ENCODE results near the gene PLXND1.

Gene PLXND1

DNA sequence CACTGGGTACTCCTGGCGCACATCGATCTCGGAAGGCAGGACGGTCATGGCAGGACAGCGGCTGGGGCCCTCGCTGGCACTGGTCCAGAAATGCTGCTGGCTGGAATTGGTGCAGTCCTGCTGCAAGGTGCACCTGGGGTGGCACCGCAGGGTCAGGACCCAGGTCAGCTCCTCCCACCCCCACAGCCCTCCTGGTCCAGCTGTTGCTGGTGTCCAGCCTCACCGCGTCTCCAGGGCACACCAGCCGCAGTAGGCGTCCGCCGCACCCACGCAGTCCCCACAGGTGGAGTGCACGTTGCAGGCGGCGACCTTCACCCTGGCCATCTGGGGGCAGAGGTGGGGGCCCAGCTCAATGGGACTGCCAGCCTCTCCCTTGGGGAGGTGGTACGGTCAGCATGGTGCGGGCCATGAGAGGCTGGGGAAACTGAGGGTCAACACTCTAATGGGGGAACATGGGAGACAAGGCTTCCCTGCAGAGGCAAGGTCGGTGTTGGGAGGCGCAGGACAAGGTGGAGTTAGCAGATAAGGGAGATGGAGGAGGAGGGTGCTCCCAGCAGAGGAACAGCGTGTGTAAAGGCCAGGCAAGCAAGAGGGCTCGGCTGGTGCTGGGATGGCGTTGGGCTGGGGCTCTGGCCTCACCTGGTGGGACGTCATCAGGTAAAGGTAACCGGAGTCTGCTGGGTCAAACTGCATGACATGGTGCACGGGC is 20.4 kb downstream of the PLXND1 start:
- DNase-seq (ENCODE audit: low spot score), result no peak

DNA sequence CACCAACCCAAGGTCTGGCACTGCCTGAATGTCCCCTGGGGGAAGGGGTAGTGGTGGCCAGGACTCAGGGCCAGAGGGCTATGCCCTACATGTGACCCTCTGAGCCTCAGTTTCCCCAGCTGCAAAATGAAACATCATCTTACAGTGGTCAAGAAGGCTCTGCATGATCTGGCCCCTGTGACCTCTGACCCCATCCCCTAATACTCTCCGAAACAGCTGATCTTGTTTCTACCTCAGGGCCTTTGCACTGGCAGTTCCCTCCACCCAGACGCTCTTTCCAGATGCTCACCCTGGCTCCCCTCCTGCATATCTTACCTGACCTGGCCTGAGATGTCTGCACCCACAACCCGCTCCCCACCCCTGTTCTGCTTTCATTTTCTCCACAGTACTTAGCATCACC is 21.8 kb downstream of the PLXND1 start:
- DNase-seq (ENCODE audit: low spot score), result no peak

DNA sequence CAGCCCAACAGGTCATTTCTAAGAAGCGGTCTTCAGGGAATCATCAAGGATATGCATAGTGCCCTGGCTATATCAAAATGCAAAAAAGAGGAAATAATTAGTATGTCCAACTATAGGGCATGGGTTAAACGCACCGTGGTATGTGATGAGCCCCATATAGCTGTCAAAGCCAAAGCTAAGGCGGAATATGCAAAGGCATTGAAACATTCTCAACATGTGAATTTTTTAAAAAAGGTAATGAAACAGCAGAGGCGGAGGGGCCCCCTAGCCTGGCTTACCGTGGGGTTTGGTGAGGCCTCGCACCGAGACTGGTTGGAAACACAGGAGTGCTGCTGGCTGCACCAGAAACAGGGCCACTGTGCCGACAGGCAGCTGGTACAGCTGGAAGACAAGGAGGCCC is 23.2 kb downstream of the PLXND1 start:
- no peak for DNase-seq (ENCODE audit: low spot score)

DNA sequence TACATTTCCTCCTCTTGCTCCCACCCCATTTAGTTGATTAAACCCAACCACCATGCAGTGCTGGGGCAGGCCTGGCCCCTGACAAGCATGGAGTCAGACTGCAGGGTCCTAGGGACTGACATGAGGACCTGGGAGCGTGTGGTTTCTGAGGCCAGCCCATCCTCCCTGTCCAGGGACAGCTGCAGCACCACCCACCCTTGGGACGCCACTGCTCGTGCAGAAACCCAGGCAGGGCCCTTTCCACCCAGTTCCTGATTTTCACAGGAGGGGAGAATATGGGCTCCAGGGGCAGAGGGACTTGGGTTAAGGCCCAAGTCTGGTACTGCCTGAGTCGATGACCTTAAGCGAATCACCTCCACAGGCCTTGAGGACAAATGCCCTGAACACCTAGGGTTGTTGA is 23.7 kb downstream of the PLXND1 start:
- no peak for DNase-seq (ENCODE audit: low spot score)

DNA sequence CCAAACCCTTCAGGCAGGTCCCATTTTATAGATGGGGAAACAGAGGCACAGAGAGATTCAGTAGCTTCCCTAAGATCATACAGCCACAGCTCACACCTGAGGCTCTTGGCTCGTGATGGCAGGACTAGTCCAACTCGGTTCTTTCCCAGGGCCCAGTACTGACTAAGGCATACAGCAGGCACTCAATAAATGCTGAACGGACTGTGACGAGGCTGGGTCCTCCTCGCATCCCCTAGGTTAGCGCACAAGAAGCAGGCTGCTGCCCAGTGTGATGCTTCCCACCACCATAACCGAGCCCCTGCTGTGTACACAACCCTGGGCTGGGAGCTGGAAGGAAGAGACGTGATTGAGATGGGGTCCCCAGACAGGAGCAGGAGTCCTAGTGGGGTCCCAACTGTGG is 24.9 kb downstream of the PLXND1 start:
- DNase-seq (ENCODE audit: low spot score), result no peak

DNA sequence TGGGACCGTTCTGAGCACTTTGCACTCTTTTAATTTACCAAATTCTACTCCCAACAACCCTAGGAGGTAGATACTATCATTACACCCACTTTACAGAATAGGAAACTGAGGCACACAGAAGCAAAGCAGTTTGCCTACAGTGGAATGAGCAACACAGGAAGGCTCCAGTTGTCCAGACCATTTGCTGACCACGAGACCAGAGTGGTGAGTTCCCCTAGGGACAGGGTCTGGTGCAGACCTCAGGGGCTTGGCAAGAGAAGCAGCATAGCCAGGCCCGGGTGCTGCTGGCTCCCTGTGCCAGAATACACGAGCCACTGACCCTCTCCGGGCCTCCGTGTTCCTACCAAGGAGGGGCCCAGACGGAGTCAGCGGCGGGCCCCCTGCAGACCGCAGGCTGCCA is 26.5 kb downstream of the PLXND1 start:
- no peak for DNase-seq (ENCODE audit: low spot score)

DNA sequence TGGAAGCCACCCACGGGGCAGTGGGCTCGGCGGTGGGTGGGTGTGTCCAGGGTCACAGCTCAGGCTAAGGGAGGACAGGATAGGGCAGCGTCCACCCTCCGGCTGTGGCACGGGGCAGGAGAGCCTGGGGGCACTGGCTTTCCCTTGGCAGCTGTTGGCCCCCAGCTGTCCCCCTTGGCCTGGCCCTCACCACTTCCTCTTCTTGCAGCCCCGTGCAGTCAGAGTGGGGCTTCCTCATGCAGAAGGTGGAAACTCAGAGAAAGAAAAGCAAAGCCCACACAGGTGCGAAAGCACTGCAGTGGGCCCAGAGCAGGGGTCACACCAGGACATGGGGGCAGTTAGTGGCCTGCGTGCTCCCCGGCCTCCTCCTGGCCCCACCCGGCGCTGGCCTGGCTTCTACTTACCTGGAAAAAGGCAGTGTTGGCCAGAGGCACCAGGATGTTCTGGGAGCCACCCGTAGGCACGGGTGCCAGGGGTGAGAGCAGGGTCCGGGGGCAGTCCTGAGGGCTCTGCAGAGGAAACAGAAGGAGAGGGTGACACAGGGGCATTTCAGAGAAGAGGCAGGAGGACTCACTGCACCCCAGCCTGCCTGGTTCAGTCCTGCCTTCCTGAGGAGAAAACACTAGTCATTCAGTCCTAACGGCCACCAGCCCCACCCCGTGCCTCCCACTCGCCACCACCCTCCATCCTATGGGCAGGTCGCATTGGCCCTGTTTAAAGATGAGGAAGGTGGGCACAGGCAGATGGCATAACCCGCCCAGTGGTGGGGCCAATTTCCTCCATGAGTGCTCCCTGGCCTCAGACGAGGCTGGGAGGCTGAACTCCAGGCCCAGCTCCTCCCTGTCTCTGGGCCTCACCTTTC is 28.3 kb downstream of the PLXND1 start:
- DNase-seq (ENCODE audit: low spot score), result no peak

DNA sequence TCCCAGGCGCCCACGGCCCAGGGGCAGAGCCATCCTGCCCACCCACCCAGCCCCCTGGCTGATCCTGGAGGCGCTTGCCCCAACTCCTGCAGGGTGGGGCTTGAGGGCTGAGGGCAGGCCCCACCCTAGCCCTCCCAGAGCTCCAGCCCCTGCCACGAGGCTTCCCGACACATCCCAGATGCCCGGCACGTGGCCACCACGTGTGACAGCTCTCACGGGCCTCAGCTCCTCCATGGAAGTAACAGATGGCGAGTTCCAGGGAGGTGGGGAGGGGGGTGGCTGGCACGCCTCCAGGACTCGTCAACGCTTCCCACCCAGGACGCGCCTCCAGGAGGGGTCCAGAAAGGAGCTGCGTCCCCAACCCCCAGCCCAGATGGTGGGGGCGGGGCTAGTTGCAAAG is 29.1 kb downstream of the PLXND1 start:
- no peak for DNase-seq (ENCODE audit: low spot score)

DNA sequence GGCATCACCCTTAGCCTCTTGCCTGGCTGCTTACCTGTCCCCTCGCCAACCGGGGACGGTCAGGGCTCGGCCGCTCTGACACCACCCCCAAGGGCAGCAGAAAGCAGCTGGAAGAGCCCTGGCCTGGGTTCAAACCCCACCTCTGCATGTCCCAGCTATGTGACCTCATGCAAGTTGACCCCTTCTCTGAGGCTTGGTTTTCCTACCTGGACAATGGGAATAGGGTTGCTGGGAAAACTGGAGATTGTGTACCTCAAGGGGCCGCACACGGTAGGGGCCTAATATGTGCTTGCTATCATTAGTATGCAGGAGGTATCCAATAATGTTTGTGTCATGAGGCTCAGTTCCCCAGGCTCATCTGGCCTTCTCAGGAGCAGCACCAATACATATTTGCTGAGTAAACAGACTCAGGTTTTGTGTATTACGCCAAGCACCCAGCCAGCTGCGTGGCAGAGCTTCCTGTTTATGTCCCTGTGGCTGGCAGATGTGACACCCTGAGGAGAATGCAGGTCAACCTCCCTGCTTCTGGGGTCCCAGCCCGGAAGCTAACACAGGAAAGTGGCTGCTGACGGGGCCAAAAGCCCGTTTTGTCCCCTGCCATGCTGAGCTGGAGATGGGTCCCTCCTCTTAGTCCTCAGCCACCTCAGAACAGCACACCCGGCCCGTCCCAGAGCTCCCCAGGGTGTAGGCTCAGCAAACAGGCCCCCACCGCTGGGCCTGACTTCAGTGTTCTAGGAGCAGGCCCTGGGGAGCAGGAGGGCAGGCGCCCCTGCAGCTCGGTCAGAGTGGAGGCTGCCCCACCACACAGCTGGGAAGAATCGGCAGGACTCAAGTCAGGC is 29.7 kb downstream of the PLXND1 start:
- peak; percentile 71 for DNase-seq (ENCODE audit: low spot score)

DNA sequence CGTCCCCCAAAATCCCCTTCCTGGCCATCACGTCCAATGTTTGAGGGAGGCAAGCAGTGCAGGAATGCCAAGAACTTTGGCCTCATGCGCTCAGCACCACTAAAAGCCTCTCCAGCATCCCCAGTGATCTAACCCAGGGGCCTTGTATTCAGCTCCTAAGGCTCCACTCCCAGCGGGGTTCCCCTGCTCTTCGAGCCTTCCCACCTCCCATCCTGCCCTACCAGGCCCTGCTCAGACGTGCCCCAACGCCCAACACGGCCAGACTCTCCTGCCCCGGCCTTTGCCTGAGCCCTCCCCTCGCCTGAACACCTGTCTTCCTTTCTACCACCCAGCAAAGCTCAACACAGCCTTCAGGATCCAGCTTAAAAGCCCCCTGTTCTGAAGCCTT is 30.5 kb downstream of the PLXND1 start:
- DNase-seq (ENCODE audit: low spot score), result no peak

DNA sequence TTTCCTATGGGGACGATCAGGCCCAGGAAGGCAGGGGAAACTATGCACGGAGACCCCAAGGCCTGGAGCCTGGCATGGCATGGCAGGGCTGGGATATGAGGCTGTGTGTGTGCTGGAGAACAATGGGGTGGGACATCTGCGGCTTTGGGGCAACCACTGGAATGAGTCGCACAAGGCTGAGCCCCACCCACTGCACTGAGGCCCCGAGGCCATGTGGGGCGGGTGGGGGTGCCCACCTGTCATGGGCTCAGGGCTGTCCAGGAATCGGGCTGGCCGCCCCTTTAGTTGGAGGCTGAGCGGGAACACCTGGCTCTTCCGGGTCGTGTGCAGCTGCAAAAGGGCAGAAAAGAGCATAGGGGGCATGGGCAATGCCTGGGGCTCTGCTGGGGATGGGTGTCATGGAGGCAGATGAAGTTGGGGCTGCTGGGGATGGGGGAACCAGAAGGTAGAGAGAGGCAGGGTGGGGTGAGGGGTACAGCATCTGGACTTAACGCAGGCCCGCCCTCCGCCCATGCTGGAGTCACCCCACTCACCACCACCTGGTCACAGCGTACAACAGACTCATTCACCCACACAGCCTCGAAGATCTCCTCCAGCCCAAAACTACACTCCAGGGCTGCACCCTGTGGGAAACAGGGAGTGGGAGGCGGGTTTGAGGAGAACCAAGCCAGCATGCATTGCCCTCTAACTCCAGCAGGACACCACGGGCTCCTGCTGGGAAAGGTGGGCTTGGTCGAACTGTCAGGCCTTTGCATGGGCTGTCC is 31.1 kb downstream of the PLXND1 start:
- DNase-seq (ENCODE audit: low spot score), result no peak

DNA sequence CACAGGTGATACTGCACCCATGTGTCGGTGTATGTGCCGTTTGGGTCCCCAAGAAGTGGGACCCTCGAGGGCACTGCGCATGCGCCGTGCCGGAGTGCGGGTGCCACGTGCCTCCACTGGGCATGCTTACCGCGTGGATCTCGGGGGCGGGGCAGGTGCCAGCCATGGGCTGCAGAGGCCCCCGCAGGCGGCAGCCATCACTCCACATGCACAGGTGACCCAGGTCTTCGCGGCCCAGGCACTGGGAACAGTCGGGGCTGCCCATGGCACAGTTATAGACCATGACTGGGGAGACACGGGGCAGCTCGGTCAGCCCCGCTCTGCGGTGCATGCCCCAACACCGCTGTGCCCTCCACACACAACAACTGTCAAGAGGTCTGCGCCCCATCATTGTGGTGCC is 32.3 kb downstream of the PLXND1 start:
- DNase-seq (ENCODE audit: low spot score), result no peak

DNA sequence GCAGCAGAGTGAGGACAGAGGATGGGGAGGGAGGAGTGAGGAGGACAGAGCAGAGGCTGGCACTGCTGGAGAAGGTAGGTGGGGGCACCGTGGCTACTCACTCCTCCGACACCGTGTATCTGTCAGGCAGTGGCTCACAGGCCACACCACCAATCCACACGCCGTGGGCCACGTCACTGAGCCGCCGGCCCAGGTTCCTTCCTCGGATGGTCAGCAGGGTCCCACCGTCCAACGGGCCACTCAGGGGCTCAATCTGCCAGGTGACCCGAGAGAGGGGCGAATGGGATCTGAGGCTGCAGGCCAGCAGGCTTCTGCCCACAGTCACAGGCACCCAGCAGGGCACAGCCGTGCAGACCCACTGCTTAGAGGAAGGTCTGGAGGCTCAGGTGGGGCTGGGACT is 33.0 kb downstream of the PLXND1 start:
- DNase-seq (ENCODE audit: low spot score), result no peak

DNA sequence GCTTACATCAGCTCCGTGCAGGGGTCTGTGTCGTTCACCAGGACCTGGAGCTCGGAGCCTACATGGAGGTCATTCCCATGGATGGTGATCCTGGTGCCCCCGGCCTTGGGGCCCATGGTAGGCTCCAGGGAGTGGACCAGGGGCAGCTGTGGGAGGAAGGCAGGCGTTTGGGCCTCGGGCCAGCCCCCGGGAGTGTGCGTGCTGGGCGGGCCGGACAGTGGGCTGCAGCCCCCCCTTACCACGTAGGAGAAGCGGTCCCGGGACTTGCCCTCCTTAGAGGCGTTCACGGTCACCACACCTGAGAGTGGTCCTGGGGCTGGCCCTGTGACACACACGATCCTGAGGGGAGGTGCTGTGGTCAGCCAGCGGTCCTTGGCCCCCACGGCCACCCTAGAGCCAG is 33.9 kb downstream of the PLXND1 start:
- DNase-seq (ENCODE audit: low spot score), result no peak

DNA sequence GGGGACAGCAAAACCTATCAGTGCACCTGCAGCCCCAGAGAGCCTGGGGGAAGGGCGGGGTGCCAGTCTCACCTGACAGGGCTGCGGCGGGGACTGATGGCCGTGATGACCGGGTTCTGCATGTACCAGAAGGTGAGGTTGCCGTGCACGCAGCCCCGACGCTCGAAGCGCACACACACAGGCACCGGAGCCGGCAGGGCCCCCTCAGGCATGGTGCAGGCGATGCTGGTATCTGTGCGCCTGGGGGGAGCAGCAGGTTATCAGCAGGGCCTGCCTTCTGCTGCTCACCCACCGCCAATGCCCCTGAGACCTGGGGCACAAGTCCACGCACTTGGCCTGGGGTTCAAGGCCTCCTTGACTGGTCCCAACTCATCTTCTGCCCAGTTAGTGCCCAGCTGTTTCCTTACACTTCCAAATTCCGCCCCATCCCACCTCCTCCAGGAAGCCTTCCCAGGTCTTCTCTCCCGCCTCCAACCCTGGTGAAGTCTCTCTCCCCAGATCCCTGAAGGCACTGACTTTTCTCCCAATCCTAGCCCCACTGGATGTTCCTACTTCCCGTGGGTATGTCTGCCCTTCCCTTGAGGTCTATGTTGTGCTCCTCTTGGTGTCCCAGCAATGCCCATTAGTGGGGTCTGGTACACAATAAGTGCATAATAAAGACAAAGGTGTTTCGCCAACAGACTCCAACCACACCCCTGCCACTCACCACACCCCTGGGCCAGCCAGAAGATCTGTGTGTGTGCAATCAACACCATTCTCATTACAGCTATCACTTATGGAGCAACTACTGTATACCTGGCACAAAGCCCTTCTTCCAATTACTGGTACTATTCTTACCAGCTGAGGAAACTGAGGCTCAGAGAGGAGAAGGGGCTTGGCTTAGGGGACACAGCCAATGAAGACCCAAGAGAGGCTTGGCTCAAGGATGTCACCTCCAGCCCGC is 34.6 kb downstream of the PLXND1 start:
- no peak for DNase-seq (ENCODE audit: low spot score)

DNA sequence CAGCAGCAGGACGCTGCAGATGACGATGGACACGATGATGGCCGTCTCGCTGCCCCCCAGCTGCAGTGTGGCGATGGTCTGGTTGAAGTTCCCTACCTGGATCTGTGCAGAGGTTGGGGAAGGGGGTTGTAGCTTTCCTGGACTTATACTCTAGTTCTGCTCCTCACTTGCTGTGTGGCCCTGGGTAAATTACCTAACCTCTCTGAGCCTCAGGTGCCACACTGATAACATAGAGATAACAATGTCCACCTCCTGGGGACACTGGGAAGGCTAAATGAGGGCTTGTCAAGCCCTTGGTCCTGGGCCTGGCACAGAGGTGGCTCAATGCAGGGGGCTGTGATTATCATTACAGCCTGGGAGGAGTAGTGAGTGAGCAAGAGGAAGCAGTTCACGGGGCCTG is 36.6 kb downstream of the PLXND1 start:
- no peak for DNase-seq (ENCODE audit: low spot score)

DNA sequence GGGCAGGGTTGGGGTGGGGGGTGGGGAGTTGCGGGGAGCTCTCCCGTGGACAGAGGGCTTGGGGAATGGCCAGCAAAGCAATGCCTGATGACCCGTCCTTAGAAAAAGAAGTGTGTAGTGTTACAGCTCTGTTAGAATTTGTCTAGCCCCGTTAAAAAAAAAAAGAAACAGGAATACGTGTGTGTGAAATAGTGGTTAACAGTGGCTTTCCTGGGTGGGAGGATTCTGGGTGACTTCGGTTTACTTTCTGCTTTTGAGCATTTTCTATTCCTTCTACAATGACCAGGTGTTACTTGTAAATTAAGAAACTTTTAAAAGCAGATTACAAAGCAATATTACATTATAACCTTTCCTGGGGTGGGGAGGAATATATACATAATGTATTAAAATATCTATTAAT is 38.5 kb downstream of the PLXND1 start:
- no peak for DNase-seq (ENCODE audit: low spot score)

DNA sequence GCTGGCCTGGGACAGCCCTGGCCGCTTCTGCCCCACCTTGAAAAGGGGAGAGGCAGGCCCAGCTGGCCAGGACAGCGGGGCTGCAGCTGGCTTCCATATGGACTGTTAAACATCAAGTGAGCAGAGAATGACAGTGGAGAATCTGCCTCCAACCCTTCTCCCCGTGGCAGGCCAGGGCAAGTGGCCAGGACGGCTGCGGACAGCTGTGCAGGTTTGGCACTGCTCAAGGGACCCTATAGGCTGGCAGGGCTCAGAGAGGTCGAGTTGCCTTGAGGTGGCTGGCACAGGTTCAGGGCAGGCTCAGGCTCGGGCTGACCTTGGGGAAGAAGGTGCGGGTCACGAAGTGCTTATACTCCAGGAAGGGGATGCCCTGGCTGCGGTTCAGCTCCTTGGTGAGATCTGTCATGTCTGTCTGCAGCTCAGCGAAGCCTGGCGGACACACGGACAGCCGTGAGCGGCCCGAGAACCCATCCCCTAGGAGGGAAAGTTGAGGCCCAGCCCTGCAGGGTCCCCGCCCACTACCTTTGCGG is 39.2 kb downstream of the PLXND1 start:
- no peak for DNase-seq (ENCODE audit: low spot score)

DNA sequence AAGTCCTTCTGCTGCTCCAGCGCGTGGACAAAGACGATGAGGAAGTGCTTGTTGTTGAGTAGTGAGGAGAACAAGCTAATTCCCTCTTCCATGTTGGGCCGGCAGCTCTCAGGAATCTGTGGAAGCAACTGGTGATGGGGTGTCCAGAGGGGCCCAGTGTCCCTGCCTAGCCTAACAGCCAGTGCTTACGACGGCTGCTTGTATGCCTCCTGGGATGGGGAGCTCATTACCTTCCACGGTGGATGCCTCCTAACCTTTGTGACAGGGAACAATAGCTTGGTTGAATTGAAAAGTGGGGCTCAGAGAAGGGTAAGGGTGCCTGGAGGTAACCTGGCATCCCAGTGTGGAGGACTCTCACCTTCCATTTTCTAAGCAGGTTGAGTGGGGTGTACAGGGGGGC is 40.6 kb downstream of the PLXND1 start:
- no peak for DNase-seq (ENCODE audit: low spot score)

DNA sequence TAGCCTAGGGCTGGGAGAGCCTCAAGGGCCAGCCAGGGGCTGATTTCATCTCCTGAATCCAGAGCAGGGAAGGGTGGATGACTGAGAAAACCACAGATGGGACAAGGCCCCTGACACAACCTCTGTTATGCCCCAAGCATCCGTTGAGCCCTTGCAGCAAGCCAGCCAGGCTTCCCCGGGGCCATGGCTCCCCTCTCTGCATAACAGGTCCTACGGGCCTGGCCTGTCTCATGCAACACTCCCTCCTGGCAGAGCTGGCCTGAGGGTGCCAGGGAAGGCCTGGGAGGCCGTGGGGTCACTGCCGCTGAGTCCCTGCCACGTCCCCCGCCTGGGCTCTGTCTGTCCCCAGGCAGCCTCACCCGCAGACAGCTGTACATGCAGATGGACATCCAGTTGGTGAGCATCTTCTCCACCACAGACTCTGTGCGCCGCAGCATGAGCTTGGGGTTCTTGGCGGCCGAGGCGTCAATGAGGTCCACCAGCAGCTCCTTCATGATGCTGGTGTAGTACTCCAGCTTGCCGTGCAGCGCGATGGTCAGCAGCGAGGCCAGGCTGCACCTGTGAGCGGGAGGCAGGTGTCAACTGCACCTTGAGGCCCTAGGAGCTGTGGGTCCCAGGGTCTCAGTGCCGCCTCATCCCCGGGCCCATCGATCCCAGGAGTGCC is 41.4 kb downstream of the PLXND1 start:
- no peak for DNase-seq (ENCODE audit: low spot score)
